ENCODE results near the gene MTCH1.

The MTCH1 gene

GRCh38 chr6:36968266-36968977, 17.6 kb downstream of the MTCH1 start:
- H3K4me3 ChIP-seq (ENCODE audit: low read length in 2 of 2) = no peak overlapping the region
- H3K36me3 ChIP-seq (ENCODE audit: control insufficient read depth in 2 of 2, insufficient read depth in 2 of 2, low read length in 2 of 2) = peaks cover 60 to 61% of the 10 kb centered on the region in 2 donors
- no peaks in the 10 kb centered on the region for H3K9me3 ChIP-seq (ENCODE audit: control insufficient read depth in 2 of 2, low read length in 2 of 2)
- no peak overlapping the region for H3K9ac ChIP-seq (ENCODE audit: low read length in 2 of 2)
- H3K27me3 ChIP-seq (ENCODE audit: control insufficient read depth in 1 of 2, insufficient read depth in 2 of 2, low read length in 2 of 2) = no peaks in the 10 kb centered on the region
- H3K27ac ChIP-seq (ENCODE audit: low read length) = no peak overlapping the region
- H3K4me1 ChIP-seq (ENCODE audit: control insufficient read depth, insufficient read depth, low read length) = peaks cover 8% of the 10 kb centered on the region

- Histone ChIP-seq H3K4me1 (ENCODE audit: control insufficient read depth, insufficient read depth, low read length) (peaks cover 8% of the 10 kb centered on the region), H3K9me3 (ENCODE audit: control insufficient read depth in 2 of 2, low read length in 2 of 2) (no peaks in the 10 kb centered on the region), H3K9ac (ENCODE audit: low read length in 2 of 2) (no peak overlapping the region), H3K27me3 (ENCODE audit: control insufficient read depth in 1 of 2, insufficient read depth in 2 of 2, low read length in 2 of 2) (no peaks in the 10 kb centered on the region), H3K4me3 (ENCODE audit: low read length in 2 of 2) (no peak overlapping the region), H3K27ac (ENCODE audit: low read length) (no peak overlapping the region), H3K36me3 (ENCODE audit: control insufficient read depth in 2 of 2, insufficient read depth in 2 of 2, low read length in 2 of 2) (peaks cover 56% of the 10 kb centered on the region in 2 donors)
These were observed 18.2 kb downstream of the MTCH1 start for GRCh38 chr6:36967757-36968156.

GRCh38 chr6:36967301-36967700, 18.7 kb downstream of the MTCH1 start:
- Histone ChIP-seq H3K27ac (ENCODE audit: low read length) (no peak overlapping the region), H3K4me3 (ENCODE audit: low read length in 2 of 2) (no peak overlapping the region), H3K9me3 (ENCODE audit: control insufficient read depth in 2 of 2, low read length in 2 of 2) (no peaks in the 10 kb centered on the region), H3K9ac (ENCODE audit: low read length in 2 of 2) (no peak overlapping the region), H3K36me3 (ENCODE audit: control insufficient read depth in 2 of 2, insufficient read depth in 2 of 2, low read length in 2 of 2) (peaks cover 51 to 52% of the 10 kb centered on the region in 2 donors), H3K27me3 (ENCODE audit: control insufficient read depth in 1 of 2, insufficient read depth in 2 of 2, low read length in 2 of 2) (no peaks in the 10 kb centered on the region), H3K4me1 (ENCODE audit: control insufficient read depth, insufficient read depth, low read length) (peaks cover 8% of the 10 kb centered on the region)

- Histone ChIP-seq H3K4me3 (ENCODE audit: low read length in 2 of 2) (no peak overlapping the region), H3K4me1 (ENCODE audit: control insufficient read depth, insufficient read depth, low read length) (peaks cover 11% of the 10 kb centered on the region), H3K27ac (ENCODE audit: low read length) (peak overlapping the region; percentile 1), H3K9me3 (ENCODE audit: control insufficient read depth in 2 of 2, low read length in 2 of 2) (no peaks in the 10 kb centered on the region), H3K27me3 (ENCODE audit: control insufficient read depth in 1 of 2, insufficient read depth in 2 of 2, low read length in 2 of 2) (no peaks in the 10 kb centered on the region), H3K9ac (ENCODE audit: low read length in 2 of 2) (no peak overlapping the region), H3K36me3 (ENCODE audit: control insufficient read depth in 2 of 2, insufficient read depth in 2 of 2, low read length in 2 of 2) (peaks cover 27 to 28% of the 10 kb centered on the region in 2 donors)
These were observed 21.1 kb downstream of the MTCH1 start for GRCh38 chr6:36964908-36965307.

GRCh38 chr6:36964349-36964748, 21.6 kb downstream of the MTCH1 start:
- Histone ChIP-seq H3K27ac (ENCODE audit: low read length) (no peak overlapping the region), H3K9ac (ENCODE audit: low read length in 2 of 2) (no peak overlapping the region), H3K27me3 (ENCODE audit: control insufficient read depth in 1 of 2, insufficient read depth in 2 of 2, low read length in 2 of 2) (no peaks in the 10 kb centered on the region), H3K4me1 (ENCODE audit: control insufficient read depth, insufficient read depth, low read length) (peaks cover 11% of the 10 kb centered on the region), H3K36me3 (ENCODE audit: control insufficient read depth in 2 of 2, insufficient read depth in 2 of 2, low read length in 2 of 2) (peaks cover 22% of the 10 kb centered on the region in 2 donors), H3K9me3 (ENCODE audit: control insufficient read depth in 2 of 2, low read length in 2 of 2) (no peaks in the 10 kb centered on the region), H3K4me3 (ENCODE audit: low read length in 2 of 2) (no peak overlapping the region)

- Histone ChIP-seq H3K4me1 (ENCODE audit: control insufficient read depth, insufficient read depth, low read length) (peaks cover 11% of the 10 kb centered on the region), H3K9me3 (ENCODE audit: control insufficient read depth in 2 of 2, low read length in 2 of 2) (no peaks in the 10 kb centered on the region), H3K27ac (ENCODE audit: low read length) (no peak overlapping the region)
These were observed 22.3 kb downstream of the MTCH1 start for GRCh38 chr6:36963451-36964290.

GRCh38 chr6:36962874-36963273, 23.1 kb downstream of the MTCH1 start:
- no peaks in the 10 kb centered on the region for H3K9me3 ChIP-seq (ENCODE audit: control insufficient read depth in 2 of 2, low read length in 2 of 2)
- H3K27me3 ChIP-seq (ENCODE audit: control insufficient read depth in 1 of 2, insufficient read depth in 2 of 2, low read length in 2 of 2) = no peaks in the 10 kb centered on the region
- no peak overlapping the region for H3K4me3 ChIP-seq (ENCODE audit: low read length in 2 of 2)
- H3K36me3 ChIP-seq (ENCODE audit: control insufficient read depth in 2 of 2, insufficient read depth in 2 of 2, low read length in 2 of 2) = peaks cover 7% of the 10 kb centered on the region in 2 donors
- no peak overlapping the region for H3K9ac ChIP-seq (ENCODE audit: low read length in 2 of 2)
- H3K4me1 ChIP-seq (ENCODE audit: control insufficient read depth, insufficient read depth, low read length) = peaks cover 11% of the 10 kb centered on the region
- no peak overlapping the region for H3K27ac ChIP-seq (ENCODE audit: low read length)

More at GRCh38 chr6:36963451-36964290, 22.3 kb downstream of the MTCH1 start:
- no peak overlapping the region for H3K9ac ChIP-seq (ENCODE audit: low read length in 2 of 2)
- no peaks in the 10 kb centered on the region for H3K27me3 ChIP-seq (ENCODE audit: control insufficient read depth in 1 of 2, insufficient read depth in 2 of 2, low read length in 2 of 2)
- H3K4me3 ChIP-seq (ENCODE audit: low read length in 2 of 2) = no peak overlapping the region
- peaks cover 15% of the 10 kb centered on the region in 2 donors for H3K36me3 ChIP-seq (ENCODE audit: control insufficient read depth in 2 of 2, insufficient read depth in 2 of 2, low read length in 2 of 2)

GRCh38 chr6:36961441-36962435, 24.3 kb downstream of the MTCH1 start:
- no peak overlapping the region for H3K4me3 ChIP-seq (ENCODE audit: low read length in 2 of 2)
- no peaks in the 10 kb centered on the region for H3K36me3 ChIP-seq (ENCODE audit: control insufficient read depth in 2 of 2, insufficient read depth in 2 of 2, low read length in 2 of 2)
- H3K9me3 ChIP-seq (ENCODE audit: control insufficient read depth in 2 of 2, low read length in 2 of 2) = no peaks in the 10 kb centered on the region
- no peak overlapping the region for H3K9ac ChIP-seq (ENCODE audit: low read length in 2 of 2)
- H3K27ac ChIP-seq (ENCODE audit: low read length) = no peak overlapping the region
- H3K4me1 ChIP-seq (ENCODE audit: control insufficient read depth, insufficient read depth, low read length) = peaks cover 11% of the 10 kb centered on the region
- no peaks in the 10 kb centered on the region for H3K27me3 ChIP-seq (ENCODE audit: control insufficient read depth in 1 of 2, insufficient read depth in 2 of 2, low read length in 2 of 2)

- H3K4me3 ChIP-seq (ENCODE audit: low read length in 2 of 2) = no peak overlapping the region
- no peaks in the 10 kb centered on the region for H3K36me3 ChIP-seq (ENCODE audit: control insufficient read depth in 2 of 2, insufficient read depth in 2 of 2, low read length in 2 of 2)
- no peak overlapping the region for H3K27ac ChIP-seq (ENCODE audit: low read length)
- peaks cover 11% of the 10 kb centered on the region for H3K4me1 ChIP-seq (ENCODE audit: control insufficient read depth, insufficient read depth, low read length)
- H3K27me3 ChIP-seq (ENCODE audit: control insufficient read depth in 1 of 2, insufficient read depth in 2 of 2, low read length in 2 of 2) = no peaks in the 10 kb centered on the region
- no peaks in the 10 kb centered on the region for H3K9me3 ChIP-seq (ENCODE audit: control insufficient read depth in 2 of 2, low read length in 2 of 2)
- no peak overlapping the region for H3K9ac ChIP-seq (ENCODE audit: low read length in 2 of 2)
These were observed 26.3 kb downstream of the MTCH1 start for GRCh38 chr6:36959555-36960250.
